CD4-positive, alpha-beta T cell treated with Interleukin-21 for 1 hour (primary cell): ENCODE results near the gene ATF3.
"Not testable (repeated sequence)": the region's sequence is repeated elsewhere in the genome, so short reads cannot be mapped to it uniquely, and the experiment has no call there.

Experiments
- DNase-seq: peaks from one replicate; pipeline ENCODE4 v3.0.0-alpha.2; 2020

ATF3 gene

GRCh38 chr1:212655668-212656440 is 47.3 kb downstream of the ATF3 start:
- DNase-seq = no peak

- DNase-seq = no peak
Measured at GRCh38 chr1:212656730-212657129, 48.2 kb downstream of the ATF3 start.

GRCh38 chr1:212658250-212658649 is 49.7 kb downstream of the ATF3 start:
- not testable (repeated sequence) for DNase-seq

- no peak for DNase-seq
Measured at GRCh38 chr1:212664409-212665199, 56.0 kb downstream of the ATF3 start.

- peak; percentile 75 for DNase-seq
Measured at GRCh38 chr1:212665241-212666115, 56.9 kb downstream of the ATF3 start.

GRCh38 chr1:212666116-212666775 is 57.7 kb downstream of the ATF3 start:
- DNase-seq = no peak

GRCh38 chr1:212667223-212668139 is 58.9 kb downstream of the ATF3 start:
- peak; percentile 19 for DNase-seq

- DNase-seq = no peak
Measured at GRCh38 chr1:212668477-212668876, 59.9 kb downstream of the ATF3 start.

- no peak for DNase-seq
Measured at GRCh38 chr1:212669102-212669501, 60.5 kb downstream of the ATF3 start.

GRCh38 chr1:212669600-212669999 is 61.0 kb downstream of the ATF3 start:
- DNase-seq = no peak

- DNase-seq = no peak
Measured at GRCh38 chr1:212670301-212670700, 61.7 kb downstream of the ATF3 start.
